CD4-positive, alpha-beta T cell (primary cell): ENCODE data around the gene DHH. TPM values are rescaled to one million over a fixed set of nuclear protein-coding genes. Genes with fewer than 3 reads are reported as not detected.

ENCODE experiments used
- ATAC-seq: fragments of 200-7000 bp; cut with Tn5 transposase; one replicate; pipeline ENCODE4 v1.10.0; 2022; ENCODE audit warnings: mild to moderate bottlenecking; ENCODE audit not compliant: poor library complexity
- CTCF ChIA-PET: fragments of 350-600 bp; sonication (Branson Sonifier 250); formaldehyde crosslinking; loops from one replicate; lab custom pipeline; 2021; ENCODE audit warnings: antibody characterized with exemption, inconsistent platforms; lab: Charles Lee
- POLR2A ChIA-PET: fragments of 350-600 bp; sonication (Branson Sonifier 250); formaldehyde crosslinking; loops from one replicate; lab custom pipeline; 2021; ENCODE audit warnings: antibody characterized with exemption, inconsistent platforms; lab: Charles Lee
- DNase-seq, 14 experiments: peaks; one replicate each; pipeline ENCODE4 v3.0.0-alpha.2; 2013 to 2020; ENCODE audit warnings: mixed read lengths in 2 of 14
- H3K27ac ChIP-seq, 2 donors: one replicate each; pipeline versions ENCODE4 v1.5.1 to v1.7.0; 2013; ENCODE audit warnings: low read length in 2 of 2, low read depth in 1 of 2, mild to moderate bottlenecking in 1 of 2
- H3K27me3 ChIP-seq, 2 experiments: 1 replicate in 1 of 2; 2 replicates in 1 of 2; pipeline versions ENCODE4 v1.6.1 to v1.7.0; 2013; ENCODE audit warnings: low read length in 2 of 2, control low read depth in 1 of 2, mild to moderate bottlenecking in 1 of 2, moderate library complexity in 1 of 2; ENCODE audit not compliant: insufficient read depth in 2 of 2, control insufficient read depth in 1 of 2
- H3K36me3 ChIP-seq: one replicate; pipeline ENCODE4 v1.6.1; 2013; ENCODE audit warnings: low read length, control low read depth; ENCODE audit not compliant: insufficient read depth
- H3K4me1 ChIP-seq: one replicate; pipeline ENCODE4 v1.6.1; 2013; ENCODE audit warnings: low read length, control low read depth; ENCODE audit not compliant: insufficient read depth
- H3K4me3 ChIP-seq: one replicate; pipeline ENCODE4 v1.5.1; 2013; ENCODE audit warnings: mild to moderate bottlenecking, low read length, moderate library complexity
- H3K9me3 ChIP-seq, 2 experiments: 1 replicate in 1 of 2; 2 replicates in 1 of 2; pipeline versions ENCODE4 v1.6.1 to v1.7.0; 2013; ENCODE audit warnings: low read length in 2 of 2, mild to moderate bottlenecking in 2 of 2, control low read depth in 1 of 2, moderate library complexity in 1 of 2; ENCODE audit not compliant: control insufficient read depth in 1 of 2, insufficient read depth in 1 of 2
- H3K27ac Mint-ChIP-seq: one replicate; pipeline ENCODE4 v1.8.0; 2020; ENCODE audit warnings: mixed read lengths
- H3K27me3 Mint-ChIP-seq: one replicate; pipeline ENCODE4 v1.8.0; 2021; ENCODE audit warnings: mixed read lengths
- H3K36me3 Mint-ChIP-seq: one replicate; pipeline ENCODE4 v1.8.0; 2021; ENCODE audit warnings: low read depth, mixed read lengths
- H3K4me1 Mint-ChIP-seq: one replicate; pipeline ENCODE4 v1.8.0; 2021; ENCODE audit warnings: low read depth, mixed read lengths
- H3K4me3 Mint-ChIP-seq: one replicate; pipeline ENCODE4 v1.8.0; 2020; ENCODE audit warnings: mild to moderate bottlenecking, mixed read lengths
- H3K9me3 Mint-ChIP-seq: one replicate; pipeline ENCODE4 v1.8.0; 2020; ENCODE audit warnings: mixed read lengths
- CTCF ChIP-seq: fragments of 200-600 bp; IDR thresholded peaks from one replicate; pipeline ENCODE4 v1.8.0; 2022; ENCODE audit warnings: antibody characterized with exemption, mild to moderate bottlenecking
- intact Hi-C, 2 experiments: fragments of 100-400 bp; cut with DNase I in 1 of 2; cut with micrococcal nuclease in 1 of 2; formaldehyde crosslinking; loops; one replicate each; pipeline versions ENCODE4 v1.15.1 to v1.9.0; 2023 to 2025; cut with DNase I, micrococcal nuclease
- total RNA-seq, 174 experiments: library from RNA in 2 of 174; stranded (reverse) in 2 of 174; gene quantifications; one replicate each; pipeline ENCODE4 v1.2.3 and lab custom pipeline; 2021 to 2026

The DHH gene
- total RNA-seq, 2 experiments from 2014 or later = 0.71 to 1.1 TPM

GRCh38 chr12:49126852-49127763, 32.5 kb upstream of the DHH start:
- ATAC-seq (no peak), DNase-seq (no peak)
- H3K4me1 ChIP-seq = peaks cover 31% of the 10 kb centered on the region
- Mint-ChIP-seq H3K27me3 (no peaks in the 10 kb centered on the region), H3K36me3 (peaks cover 48% of the 10 kb centered on the region), H3K27ac (peak overlapping the region; percentile 61), H3K9me3 (no peaks in the 10 kb centered on the region), H3K4me3 (peak overlapping the region; percentile 38), H3K4me1 (peaks cover 47% of the 10 kb centered on the region)
- ChIA-PET POLR2A (interaction anchor here (1.3 kb wide), 2 partner anchors 16 to 61 kb away, joined by 9 to 10 read pairs; partner anchors contain the start of genes LMBR1L and TUBA1A), CTCF (interaction anchor here (0.9 to 1.4 kb wide), 3 partner anchors 29 to 39 kb away, joined by 3 to 5 read pairs (median 4); no protein-coding TSS in a partner anchor)
- TF ChIP-seq CTCF = no peak
- no peaks in the 10 kb centered on the region for H3K9me3 ChIP-seq
- no peak overlapping the region for H3K4me3 ChIP-seq
- peaks cover 25% of the 10 kb centered on the region for H3K36me3 ChIP-seq
- intact Hi-C loops = no loop called here
- no peaks in the 10 kb centered on the region for H3K27me3 ChIP-seq
- H3K27ac ChIP-seq = no peak overlapping the region

- no peak for TF ChIP-seq CTCF
- ChIA-PET CTCF (no interaction called here), POLR2A (interaction anchor here (0.7 kb wide), 1 partner anchor 10 kb away, joined by 3 read pairs; no protein-coding TSS in a partner anchor)
- Histone ChIP-seq H3K27me3 (no peaks in the 10 kb centered on the region), H3K36me3 (no peaks in the 10 kb centered on the region), H3K4me1 (no peaks in the 10 kb centered on the region), H3K4me3 (no peak overlapping the region), H3K27ac (no peak overlapping the region), H3K9me3 (no peaks in the 10 kb centered on the region)
- H3K27me3 Mint-ChIP-seq = no peaks in the 10 kb centered on the region
- no peak overlapping the region for H3K4me3 Mint-ChIP-seq
- peaks cover 5% of the 10 kb centered on the region for H3K36me3 Mint-ChIP-seq
- intact Hi-C loops = no loop called here
- DNase-seq = peak in 2 of 14 experiments; percentile 31 to 39
- H3K9me3 Mint-ChIP-seq = no peaks in the 10 kb centered on the region
- no peak for ATAC-seq
- H3K27ac Mint-ChIP-seq = no peak overlapping the region
- peaks cover 3% of the 10 kb centered on the region for H3K4me1 Mint-ChIP-seq
Observed at GRCh38 chr12:49121047-49121696, 26.6 kb upstream of the DHH start.

- no peak for ATAC-seq
- Histone ChIP-seq H3K36me3 (peaks cover 11% of the 10 kb centered on the region), H3K4me1 (peaks cover 39% of the 10 kb centered on the region), H3K4me3 (peak overlapping the region; percentile 75), H3K9me3 (no peaks in the 10 kb centered on the region), H3K27ac (peak overlapping the region; percentile 77 to 94), H3K27me3 (no peaks in the 10 kb centered on the region)
- CTCF ChIA-PET = interaction anchor here (0.6 to 4.9 kb wide), 10 partner anchors 8 to 1061 kb away, joined by 3 to 38 read pairs (median 4); partner anchors contain the start of genes RHEBL1 and TUBA1B
- Mint-ChIP-seq H3K4me1 (peaks cover 35% of the 10 kb centered on the region), H3K27me3 (no peaks in the 10 kb centered on the region), H3K36me3 (peaks cover 32% of the 10 kb centered on the region), H3K9me3 (no peaks in the 10 kb centered on the region), H3K27ac (peak overlapping the region; percentile 97), H3K4me3 (peak overlapping the region; percentile 89)
- intact Hi-C loops = loop anchor here (2.0 to 5.0 kb wide), 3 partner anchors 16 to 81 kb away; partner anchors contain the start of genes DHH (in 1 of the 2) and TUBA1B (in 1 of the 2)
- POLR2A ChIA-PET = interaction anchor here (0.6 to 8.9 kb wide), 17 partner anchors 8 to 631 kb away, joined by 3 to 178 read pairs (median 7); partner anchors contain the start of genes DDX23, DHH, RHEBL1 and TUBA1A
- DNase-seq = peak in 1 of 14 experiments; percentile 27
- TF ChIP-seq CTCF = no peak
Observed at GRCh38 chr12:49111206-49111605, 16.6 kb upstream of the DHH start.
